ENCODE measurements around the gene GPN2.
A peak's percentile ranks its signal among the peaks of the same experiment; 100 is the strongest.
"Not testable (repeated sequence)": the region's sequence is repeated elsewhere in the genome, so short reads cannot be mapped to it uniquely, and the experiment has no call there.

Gene GPN2

DNA sequence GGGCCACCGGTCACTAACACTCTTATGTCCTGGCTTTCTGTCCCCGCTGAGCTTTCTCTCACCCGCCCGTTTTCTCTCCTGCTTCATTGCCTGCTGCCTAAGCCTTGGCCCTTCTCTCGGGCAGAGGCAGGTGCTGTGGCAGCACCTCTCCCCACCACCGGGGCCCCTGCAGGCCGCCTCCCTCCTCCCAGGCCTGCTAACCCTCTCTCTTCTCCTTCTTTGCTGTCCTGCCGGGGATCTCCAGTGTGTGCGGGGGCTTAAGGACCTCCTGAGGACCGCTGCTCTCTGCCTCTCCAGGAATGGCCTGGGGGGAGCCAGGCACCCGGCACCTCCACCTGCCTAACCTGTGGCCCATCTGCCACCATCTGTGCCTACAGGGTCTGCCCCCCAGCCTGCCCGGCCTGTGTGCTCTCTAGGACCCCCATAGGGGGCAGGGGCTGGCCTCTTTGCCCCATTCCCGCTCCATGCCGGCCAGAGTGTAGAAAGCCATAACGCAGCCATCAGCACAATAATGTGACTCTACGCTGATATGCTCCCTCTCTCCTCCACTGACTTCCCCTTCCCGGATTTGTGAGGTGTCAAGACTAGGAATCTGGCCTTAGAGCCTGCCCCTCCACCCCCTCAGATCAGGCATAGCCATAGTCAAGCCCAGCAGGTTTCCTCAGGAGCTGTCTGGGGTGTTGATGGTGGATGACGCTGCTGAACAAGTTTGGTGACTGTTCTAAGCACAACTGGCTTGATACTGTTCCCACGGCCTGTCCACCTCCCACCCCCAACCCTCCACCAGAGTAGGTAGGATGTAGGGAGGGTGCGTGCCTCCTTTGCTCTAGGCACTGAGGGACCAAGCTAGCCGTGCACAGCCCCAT, 33.2 kb downstream of the GPN2 start:
- DNase-seq: no peak

DNA sequence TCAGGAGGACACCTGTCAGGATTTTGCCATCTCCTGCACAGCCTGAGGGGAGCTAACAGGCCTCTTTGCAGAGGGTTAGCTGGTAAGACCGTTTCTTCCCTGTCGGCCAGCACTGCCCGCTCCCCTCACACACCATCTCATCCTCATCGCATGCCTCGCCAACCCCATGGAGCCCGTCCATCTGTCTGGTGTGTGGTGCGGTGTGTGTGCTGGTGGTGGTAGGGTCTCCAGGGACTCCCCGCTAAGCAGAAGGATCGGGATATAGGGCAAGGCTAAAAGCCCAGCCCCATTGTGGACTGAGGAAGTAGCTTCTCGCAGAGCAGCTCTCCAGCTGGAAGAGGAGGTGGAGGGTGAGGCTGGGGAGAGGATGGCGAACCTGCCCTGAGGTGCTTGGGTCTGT, 33.9 kb downstream of the GPN2 start:
- DNase-seq: no peak

DNA sequence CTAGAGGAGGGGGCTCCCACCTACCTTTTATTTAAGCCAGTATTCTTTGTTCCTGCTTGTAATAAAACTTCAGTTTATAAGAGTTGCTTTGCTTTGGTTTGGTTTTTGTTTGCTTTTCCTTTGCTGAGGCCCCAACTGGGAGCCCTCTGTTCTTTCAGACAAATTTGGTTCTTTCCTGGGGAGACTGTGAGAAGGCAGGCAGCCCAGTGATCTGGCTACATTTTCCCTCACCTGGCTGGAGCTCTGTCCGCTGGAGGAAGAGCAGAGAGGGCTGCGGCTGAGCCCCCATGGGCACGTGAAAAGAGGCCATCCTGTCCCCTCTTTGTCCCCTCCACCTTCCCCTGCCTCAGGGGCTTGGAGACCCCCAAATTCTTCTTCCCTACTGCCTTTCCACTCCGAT, 34.4 kb downstream of the GPN2 start:
- no peak for DNase-seq

DNA sequence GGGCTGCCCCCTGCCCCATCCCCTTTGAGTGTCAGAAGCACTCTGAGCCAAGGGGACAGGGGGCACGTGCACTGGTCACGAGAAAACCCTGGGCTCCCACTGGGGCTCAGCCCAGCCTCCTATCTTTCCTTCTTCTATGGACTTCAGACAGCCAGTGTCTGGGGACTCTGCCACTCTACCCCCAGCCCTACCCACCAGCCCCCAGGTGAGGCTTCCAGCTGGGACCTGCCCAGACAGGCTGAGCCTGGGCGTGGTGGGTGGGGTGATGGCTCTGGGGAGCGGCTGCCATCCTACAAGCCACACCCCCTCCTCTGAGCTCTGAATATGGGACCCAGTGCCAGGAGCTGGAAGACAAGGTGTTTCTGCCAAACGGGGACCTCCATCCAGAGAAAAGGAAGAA, 35.2 kb downstream of the GPN2 start:
- no peak for DNase-seq

DNA sequence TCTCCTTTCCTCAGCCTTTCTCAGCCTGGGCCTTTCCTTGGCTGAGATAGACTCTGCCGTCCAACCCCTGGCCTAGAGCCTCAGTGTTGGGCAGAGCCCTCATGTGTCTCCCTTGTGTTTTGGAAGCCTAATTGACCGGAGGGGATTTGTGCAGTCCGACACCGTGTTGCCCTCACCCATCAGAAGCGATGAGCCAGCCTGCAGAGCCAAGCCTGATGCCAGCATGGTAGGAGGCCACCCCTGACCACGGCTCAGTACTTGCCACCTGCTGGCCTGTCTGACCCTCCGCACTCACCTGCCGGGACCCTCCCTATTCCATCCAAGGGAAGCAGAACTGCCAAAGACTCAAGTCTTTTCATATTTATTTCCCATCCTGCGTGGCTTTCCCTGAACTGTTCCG, 36.5 kb downstream of the GPN2 start:
- DNase-seq: no peak

DNA sequence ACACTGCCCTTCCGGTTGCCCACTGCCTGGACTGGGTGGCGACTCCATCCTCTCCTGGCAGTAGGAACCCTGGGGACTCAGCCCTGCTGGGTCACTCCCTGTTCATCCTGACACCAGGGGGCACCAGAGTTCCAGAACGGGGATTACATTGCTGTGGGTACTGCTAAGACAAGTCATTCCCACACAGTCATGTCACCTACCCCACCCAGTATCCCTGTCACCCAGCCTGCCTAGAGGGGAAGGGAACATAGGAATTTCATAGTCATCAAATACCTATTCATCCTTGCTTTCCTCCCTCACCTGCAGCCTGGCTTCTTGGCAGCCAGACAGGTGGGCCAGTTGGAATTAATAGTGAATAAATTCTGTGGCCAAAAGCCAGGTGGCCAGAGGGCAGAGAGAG, 36.9 kb downstream of the GPN2 start:
- DNase-seq: peak; percentile 84 to 89

DNA sequence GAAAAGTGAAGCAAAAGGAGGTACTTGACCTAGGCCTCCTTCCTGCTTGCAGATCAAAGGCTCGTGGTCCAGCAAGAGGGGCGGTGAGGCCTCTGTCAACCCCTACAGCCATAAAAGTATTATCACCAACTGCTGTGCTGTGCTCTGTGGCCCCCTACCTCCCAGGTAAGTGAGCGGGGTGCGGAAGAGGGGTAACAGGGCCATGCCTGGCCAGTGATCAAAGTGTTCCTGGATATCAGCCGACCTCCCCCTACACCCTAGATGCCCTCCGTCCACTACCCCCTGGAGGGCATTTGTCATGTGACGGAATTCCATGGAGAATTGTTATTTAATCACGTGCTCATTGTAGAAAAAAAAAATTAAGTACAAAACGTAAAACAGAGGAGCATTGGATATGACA, 37.4 kb downstream of the GPN2 start:
- DNase-seq: no peak

DNA sequence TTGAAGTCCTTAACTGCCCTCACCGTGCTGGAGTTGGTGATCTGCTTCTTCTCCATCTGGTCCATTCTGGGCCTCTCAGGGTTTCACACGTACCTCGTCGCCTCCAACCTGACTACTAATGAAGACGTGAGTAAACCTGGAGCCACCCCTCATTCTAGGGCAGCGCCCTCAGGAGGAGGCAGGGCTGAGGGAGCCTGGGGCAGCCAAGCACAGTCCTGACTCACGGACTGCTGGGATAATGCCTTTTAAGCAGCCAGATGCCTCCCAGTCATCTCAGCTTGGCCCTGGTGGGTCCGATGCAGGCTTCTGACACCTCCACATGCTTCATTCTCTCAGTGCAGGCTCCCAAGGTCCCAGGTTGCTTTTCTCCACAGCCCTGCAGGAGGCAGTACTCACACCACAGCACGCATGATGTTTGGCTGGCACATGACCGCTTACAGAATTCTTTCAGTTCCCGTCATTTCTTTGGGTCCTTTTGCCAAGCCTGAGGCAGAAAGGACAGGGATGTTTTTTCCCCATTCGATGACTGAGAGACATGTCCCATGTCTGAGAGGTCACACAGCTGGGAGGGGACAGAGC, 38.9 kb downstream of the GPN2 start:
- no peak for DNase-seq

DNA sequence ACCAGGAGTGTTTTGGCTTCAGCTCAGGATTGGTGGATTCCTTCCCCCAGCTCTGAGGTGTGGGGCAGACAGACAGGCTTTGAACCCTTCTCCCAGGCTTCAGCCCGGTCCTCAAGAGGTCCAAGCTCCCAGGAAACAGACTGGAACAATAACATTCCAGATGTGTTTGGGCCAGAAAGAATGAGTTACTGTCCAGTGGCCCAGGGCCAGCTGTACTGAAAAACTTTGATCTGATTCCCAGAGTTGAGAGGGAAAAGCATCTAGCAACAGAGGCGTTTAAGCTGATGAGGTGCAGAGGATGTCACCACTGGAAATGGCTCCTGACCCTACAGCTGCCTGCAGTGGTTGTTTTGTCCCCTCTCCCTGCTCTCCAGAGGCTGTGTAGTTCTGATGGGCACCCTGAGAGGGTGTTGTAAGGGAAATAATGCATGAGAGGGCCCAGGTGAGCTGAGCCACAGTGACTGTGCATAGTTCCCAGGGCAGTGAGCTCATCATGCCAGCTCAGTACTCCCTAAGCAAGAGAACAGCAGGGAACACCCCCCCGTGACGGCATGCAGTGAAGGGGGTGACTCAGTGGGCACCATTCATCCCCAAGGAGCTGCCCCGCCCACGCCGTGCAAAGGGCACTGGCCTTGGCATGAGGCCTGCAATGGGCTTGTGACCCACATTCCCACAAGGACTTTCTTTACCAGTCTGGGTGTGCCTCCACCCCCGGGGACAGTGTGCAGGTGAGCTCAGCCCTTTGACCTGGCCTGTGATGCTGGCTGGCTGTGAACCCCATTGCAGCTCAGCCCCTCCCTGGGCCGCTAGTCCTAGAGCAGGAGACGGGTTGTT, 40.9 kb downstream of the GPN2 start:
- no peak for DNase-seq

DNA sequence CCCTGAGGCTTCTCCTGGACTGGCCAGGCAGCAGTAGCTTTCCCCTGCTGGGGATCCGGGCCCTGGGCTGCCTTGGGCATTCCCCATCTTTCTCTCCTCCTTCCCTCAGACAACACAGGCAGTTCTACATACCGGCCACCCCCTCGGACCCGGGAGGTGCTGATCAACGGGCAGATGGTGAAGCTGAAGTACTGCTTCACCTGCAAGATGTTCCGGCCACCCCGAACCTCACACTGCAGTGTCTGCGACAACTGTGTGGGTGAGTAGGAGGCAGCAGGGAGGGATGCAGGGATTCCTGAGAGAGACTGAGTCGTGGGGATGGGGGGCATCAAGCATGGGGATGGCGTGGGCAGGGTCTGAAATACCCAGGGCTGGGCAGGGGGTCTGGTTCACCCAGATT, 41.6 kb downstream of the GPN2 start:
- DNase-seq: no peak

DNA sequence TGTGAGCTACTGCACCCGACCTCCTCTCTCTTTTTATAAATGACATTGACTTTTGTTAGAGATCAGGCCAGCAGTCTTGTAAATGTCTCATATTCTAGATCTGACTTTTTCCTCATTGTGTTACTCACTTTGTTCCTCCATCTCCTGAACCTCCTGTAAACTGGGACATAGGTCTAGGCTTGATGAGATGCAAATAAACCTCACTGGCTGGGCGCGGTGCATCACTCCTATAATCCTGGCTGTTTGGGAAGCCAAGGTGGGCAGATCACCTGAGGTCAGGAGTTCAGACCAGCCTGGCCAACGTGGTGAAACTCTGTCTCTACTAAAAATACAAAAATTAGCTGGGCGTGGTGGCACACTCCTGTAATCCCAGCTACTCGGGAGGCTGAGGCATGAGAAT, 42.3 kb downstream of the GPN2 start:
- not testable (repeated sequence) for DNase-seq

DNA sequence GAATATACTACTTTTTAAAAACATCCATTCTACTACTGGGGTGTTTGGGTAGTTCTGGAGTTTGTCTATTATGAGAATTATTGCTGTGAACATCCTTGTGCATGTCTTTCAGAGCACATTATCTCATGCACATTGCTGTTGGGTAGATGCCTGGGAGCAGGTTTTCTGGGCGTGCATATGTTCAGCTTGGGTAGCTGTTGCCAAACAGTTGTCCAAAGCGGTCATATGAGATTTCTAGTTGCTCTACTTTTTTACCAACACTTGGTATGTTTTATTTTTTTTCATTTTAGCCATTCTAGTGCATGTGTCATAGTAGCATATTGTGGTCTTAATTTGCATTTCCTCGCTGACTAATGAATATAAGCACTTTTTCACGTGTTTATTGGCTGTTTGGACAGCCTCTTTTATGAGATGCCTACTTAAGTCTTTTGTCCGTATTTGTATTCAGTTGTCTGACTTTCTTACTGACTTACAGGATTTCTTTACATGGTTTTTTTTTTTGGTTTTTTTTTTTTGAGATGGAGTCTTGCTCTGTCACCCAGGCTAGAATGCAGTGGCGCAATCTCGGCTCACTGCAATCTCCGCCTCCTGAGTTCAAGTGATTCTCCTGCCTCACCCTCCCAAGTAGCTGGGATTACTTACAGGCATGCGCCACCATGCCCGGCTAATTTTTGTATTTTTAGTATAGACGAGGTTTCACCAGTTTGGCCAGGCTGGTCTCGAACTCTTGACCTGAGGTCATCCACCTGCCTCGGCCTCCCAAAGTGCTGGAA, 45.5 kb downstream of the GPN2 start:
- DNase-seq: no peak

DNA sequence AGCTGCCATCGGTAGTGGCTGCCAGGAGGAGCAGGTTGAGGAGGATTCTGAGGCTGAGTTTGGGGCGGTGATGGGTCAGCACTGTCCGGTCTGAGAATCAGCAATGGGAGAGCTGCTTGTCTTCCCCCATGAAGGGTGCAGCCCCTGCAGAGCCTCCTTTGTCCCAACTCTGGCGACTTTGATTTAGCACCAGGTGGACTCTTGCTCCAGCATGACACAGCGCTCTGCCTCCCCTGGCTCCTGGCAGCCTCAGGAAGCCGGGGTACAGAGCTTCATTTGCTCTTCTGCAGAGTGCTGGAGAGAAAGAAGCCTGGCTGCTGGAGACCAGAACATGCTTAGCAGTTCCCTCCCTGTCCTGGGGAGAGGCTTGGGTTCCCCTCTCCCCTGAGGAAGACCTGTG, 50.3 kb downstream of the GPN2 start:
- DNase-seq: no peak

DNA sequence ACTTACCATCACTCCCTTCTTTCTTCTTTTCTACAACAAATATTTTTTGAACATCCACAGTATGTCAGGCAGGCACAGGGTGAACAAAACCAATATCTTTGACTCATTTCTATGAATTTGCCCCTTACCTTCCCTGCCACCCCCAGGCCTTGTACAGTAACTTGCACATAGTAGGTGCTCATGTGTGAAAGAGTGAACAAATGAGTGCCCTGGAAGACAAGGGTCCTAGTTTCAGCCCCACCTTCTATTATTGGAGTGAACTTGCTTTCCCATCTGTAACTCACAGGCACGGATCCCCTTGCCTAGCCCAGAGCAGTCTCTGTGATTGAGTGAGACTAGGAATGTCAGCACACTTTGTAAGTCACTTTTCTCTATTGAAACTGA, 50.8 kb downstream of the GPN2 start:
- no peak for DNase-seq

DNA sequence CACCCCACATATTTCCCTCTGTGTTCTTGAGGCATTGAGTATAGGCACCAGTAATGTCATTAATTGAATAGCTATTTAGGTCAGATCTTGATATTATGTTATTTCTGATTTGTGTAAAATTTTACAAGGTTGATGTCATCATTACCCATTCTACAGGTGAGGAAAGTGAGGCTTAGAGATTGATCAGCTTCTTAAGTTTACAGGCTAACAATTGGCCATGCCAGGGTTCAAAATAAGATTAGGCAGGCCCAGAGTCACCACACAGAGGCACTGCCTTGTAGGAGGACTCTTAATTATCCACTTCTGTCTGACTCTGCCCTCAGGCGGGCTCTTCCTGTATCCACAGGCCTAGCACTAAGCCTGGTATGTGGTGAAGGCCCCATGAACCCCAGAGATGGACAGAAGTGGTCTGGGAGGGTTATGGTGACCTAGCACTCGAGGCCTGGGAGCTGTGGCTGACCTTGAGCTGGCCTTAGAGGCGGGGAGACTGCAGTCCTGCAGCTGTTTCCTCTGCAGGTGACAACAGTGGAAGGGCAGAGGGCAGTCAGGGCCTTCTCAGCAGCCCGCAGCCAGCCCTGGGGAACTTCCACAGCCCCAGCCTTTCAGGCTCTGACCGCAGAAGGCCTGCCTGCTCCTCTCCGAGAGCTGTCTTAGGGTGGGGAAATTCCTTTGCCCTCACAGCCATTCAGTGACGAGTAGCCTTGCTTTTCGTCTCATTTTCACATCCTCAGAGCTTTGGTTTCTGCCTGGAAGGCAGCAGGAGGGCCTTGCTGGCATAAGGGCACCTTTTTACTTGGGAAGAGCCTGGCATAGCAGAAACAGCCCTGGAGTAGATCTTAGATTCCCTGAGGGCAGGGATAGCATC, 51.4 kb downstream of the GPN2 start:
- DNase-seq: peak; percentile 64 to 74

DNA sequence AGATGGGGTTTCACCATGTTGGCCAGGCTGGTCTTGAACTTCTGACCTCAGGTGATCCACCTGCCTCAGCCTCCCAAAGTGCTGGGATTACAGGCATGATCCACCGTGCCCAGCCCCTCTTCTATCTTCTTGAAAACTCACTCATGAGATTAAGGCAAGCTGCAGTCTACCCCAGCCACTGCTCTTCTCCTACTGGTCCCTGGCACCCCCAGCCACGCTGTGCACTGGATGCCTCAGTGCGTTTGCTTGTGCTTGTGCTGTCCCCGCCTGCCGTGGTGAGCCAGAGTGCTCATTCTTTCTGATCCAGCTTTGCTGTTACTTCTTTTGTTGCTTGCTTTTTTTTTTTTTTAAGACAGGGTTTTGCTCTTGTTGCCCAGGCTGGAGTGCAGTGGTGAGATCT, 52.4 kb downstream of the GPN2 start:
- DNase-seq: not testable (repeated sequence)

DNA sequence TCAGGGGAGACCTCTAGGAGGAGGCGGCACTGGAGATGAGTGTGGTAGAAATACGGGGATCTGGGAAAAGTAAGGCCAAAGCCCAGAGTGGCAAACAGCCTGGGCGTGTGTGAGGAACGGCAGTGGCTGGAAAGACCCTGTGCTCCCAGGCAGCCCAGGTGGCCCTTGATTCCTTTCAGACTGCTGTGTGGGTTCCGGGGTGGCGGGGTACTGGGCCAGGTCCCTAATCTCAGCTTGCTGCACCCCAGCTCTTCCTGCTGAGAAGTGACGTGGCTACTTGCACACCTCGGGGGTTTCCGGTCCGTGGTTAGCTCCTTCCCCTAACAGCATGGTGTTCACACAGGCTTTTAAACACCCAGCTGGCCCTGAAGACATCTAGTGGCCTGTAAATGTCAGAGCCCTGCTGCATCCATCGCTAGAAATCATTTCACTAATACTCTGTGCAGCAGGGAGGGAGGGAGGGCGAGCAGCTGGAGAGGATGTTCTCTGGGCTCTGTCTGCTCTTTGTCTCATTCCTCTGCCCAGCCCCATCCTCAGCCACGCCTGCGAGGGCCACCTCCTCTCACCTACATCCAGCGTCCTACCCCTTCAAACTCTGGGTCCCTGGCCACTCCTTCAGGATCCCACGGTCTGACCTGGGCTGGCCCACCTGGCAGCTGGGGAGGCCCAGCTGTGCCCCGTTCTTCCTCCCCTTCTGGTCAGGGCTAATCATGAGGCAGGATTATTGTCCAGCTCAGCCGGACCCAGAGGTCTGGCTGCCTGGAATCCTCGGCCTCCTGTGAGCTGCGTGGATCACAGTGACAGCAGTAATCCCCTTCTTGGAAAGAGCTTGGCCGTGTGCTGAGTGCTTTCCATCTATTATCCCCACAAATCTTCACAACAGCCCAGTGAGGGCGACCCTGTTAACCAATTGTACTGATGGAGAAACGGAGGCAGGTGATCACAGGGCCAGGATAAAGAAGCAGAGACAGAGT, 56.4 kb downstream of the GPN2 start:
- DNase-seq: peak; percentile 78 to 83

DNA sequence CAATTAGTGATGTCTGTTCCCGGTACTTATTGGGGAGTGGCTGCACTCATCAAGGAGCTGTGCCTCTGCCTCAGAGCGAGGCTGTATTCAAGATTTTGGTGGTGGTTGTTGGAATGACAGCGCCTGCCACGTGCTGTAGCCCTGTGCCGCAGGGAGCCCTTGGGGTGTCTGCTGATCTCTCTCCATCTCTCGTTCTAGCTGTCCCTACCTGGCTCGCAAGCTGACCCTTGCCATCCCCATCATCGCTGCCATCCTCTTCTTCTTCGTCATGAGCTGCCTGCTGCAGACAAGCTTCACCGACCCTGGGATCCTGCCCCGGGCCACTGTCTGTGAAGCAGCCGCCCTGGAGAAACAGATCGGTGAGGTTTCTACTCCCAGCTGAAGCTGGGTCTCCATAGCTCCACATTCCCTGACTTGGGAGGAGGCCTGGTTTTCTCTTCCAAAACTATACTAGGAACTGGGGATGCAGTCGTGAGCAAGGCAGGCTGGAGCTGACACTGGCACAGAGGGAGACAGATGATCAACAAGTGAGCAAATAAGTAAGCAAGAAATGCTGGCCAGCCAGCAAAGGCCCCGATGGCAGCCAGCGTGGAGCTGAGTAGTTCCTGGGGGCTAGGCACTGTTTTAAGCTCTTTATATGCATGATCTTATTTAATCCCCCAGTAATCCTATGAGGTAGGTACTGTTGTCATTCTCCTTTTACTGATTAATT, 57.7 kb downstream of the GPN2 start:
- no peak for DNase-seq

DNA sequence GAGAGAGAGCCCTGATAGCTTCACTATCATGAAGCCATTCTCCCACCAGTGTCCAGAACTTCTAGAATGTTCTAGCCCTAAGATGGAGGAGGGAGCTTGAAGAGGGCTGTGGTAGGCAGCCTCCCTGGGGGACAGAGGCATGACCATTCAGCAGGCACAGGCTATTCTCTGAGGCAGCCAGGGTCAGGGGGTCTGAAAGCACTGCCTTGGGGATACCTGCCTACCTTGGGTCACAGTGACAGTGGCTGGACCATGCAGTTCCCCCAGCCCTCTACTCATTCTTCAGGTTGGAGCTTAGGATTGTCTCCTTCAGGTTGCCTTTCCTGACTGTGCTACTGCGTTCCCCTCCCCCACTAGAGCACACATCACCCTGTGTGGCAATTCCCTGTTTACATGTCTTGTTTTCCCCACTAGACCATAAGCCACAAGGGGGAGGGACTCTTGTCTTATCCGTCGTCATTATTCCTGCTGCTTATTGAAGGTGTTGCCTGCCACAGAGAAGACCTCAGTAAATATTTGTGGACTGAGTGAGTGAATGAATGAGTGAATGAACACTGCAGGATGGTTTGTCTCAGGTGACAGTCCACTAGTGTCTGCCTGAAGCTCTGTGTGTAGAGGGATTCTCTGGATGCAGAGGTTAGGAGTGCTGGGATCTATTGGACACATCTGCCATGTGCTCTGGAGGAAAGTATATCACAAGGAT, 58.4 kb downstream of the GPN2 start:
- DNase-seq: no peak
